Measurements from ENCODE around the gene CSTPP1. TPM values are rescaled to one million over a fixed set of nuclear protein-coding genes. Genes with fewer than 3 reads are reported as not detected.
A peak's percentile ranks its signal among the peaks of the same experiment; 100 is the strongest.
"Not testable (repeated sequence)": the region's sequence is repeated elsewhere in the genome, so short reads cannot be mapped to it uniquely, and the experiment has no call there.

The CSTPP1 gene
- total RNA-seq, 1 donor from 2014 or later: 22.0 TPM

- no peak for DNase-seq (ENCODE audit: low read depth)
Measured at GRCh38 chr11:47034091-47034490, 97.5 kb downstream of the CSTPP1 start.

GRCh38 chr11:47035108-47035507, 98.5 kb downstream of the CSTPP1 start:
- DNase-seq (ENCODE audit: low read depth): no peak

GRCh38 chr11:47044119-47044518, 107.6 kb downstream of the CSTPP1 start:
- DNase-seq (ENCODE audit: low read depth): no peak

DNA sequence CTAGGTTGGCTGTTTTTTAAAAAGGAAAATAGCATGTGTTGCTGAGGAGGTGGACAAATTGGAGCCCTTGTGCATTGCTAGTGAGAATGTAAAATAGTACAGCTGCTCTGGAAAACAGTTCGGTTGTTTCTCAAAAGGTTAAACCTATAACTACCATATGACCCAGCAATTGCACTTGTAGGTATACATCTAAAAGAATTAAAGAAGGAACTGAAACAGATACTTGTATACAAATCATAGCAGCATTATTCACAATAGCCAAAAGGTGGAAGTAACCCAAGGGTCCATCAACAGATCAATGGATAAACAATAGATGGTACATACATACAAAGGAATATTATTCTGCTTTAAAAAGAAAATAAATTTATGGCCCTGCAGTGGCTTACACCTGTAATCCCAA, 111.4 kb downstream of the CSTPP1 start:
- DNase-seq (ENCODE audit: low read depth): no peak

GRCh38 chr11:47050284-47050683, 113.7 kb downstream of the CSTPP1 start:
- no peak for DNase-seq (ENCODE audit: low read depth)

GRCh38 chr11:47051217-47051616, 114.7 kb downstream of the CSTPP1 start:
- DNase-seq (ENCODE audit: low read depth): no peak

GRCh38 chr11:47052165-47052564, 115.6 kb downstream of the CSTPP1 start:
- DNase-seq (ENCODE audit: low read depth): no peak

- no peak for DNase-seq (ENCODE audit: low read depth)
Measured at GRCh38 chr11:47052576-47052975, 116.0 kb downstream of the CSTPP1 start.

GRCh38 chr11:47055534-47055933, 119.0 kb downstream of the CSTPP1 start:
- no peak for DNase-seq (ENCODE audit: low read depth)

- DNase-seq (ENCODE audit: low read depth): peak; percentile 53
Measured at GRCh38 chr11:47056261-47056915, 119.8 kb downstream of the CSTPP1 start.

DNA sequence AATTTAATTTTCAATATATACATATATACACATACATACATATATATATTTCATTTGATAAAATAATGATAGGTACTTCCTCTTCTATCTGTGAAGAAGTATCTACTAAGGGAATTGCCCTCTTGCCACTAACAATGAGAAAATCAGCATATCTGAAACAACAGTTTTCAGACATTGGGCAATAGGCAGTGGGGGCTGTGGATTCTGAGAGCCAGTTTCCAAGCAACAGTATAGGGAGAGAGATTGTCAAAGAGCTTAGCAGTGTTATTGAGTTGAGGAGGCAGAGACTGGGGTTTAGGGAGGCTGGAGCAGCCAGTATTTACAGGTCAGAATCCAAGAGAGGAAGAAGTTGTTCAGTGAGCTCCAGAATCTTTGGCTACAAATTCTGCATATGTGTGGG, 120.8 kb downstream of the CSTPP1 start:
- no peak for DNase-seq (ENCODE audit: low read depth)

- DNase-seq (ENCODE audit: low read depth): no peak
Measured at GRCh38 chr11:47060807-47061206, 124.2 kb downstream of the CSTPP1 start.

DNA sequence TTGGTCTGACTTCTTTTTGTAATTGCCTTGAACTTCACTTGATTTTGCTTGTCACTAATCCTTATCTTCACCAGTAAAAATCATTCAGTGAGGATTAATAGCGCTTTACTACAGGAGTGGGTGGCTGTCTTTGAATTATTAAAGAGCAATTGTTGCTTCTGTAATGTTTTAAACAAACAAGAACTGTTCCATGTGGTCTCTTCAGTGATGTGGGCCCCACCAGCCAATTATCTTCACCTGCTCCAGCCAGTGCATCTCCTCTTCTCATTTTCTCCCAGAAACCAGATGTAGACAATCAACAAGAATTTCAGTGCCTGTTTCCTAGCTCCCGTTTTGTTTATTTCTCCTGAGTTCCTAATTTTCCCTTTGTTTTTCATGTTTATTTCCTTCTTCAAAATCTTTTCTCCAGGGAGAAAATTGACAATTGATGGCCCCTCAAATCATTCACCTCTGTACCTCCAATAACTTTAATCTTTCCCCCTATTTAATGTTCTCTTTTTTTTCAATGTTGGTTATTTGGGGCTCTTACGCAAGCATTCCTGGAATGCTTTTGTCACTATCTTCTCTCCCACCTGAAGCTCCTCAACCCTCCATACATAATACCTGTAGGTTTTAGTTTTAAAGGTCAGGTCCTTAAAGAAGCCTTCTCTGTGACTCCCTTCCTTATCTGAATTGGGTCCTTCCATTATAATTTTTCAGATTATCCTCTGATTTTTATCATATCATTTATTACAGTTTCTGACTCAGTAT, 125.0 kb downstream of the CSTPP1 start:
- no peak for DNase-seq (ENCODE audit: low read depth)

DNA sequence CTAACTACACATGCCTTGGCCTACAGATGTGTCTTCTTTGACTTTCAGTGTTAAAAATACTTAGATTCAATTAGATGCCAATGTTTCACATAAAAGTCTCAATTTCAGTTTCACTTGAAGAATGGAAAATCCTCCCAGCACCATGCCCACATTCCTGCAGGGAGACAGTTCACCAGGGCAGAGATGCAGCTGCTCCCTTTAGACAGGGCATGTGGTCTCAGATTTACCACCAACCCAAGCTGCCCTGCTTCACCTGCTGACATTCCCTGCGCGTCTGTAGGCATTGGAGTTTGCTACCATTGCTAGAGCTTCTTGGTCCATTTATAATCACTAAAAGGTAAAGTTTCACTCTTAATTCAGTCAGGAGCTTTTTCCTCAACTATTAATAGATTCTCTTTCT, 126.2 kb downstream of the CSTPP1 start:
- peak; percentile 88 for DNase-seq (ENCODE audit: low read depth)

DNA sequence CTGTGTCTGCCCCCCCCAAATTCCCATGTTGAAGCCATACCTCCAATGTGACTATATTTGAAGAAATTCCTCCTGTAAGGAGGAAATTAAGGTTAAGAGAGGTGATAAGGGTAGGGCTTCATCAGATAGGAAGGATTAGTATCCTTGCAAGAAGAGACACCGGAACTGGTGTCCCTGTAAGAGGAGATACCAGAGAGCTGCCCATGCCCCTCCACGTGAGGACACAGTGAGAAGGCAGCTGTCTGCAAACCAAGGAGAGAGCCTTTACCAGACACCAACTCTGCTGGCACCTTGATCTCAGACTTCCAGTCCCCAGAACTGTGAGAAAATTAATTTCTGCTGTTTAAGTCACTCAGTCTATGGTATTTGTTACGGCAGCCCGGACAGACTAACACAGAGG, 130.8 kb downstream of the CSTPP1 start:
- DNase-seq (ENCODE audit: low read depth): peak; percentile 54

DNA sequence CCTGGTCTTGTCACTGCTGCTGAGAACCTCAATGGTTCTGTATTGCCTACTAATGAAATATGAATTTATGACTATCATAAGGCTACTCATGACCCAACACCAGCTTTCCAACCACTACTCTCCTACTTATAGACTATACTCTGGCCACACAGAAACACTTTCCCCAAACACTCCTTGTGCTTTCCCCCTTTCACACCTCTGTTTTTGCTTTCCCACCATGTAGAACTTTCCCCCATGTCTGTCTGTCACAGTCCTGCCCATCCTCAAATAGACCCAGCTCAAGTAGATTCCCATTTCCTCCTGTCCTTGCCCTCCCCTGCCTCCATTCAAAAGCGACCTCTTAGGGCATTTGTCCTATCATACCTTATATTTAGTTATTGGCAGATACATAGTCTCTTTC, 134.2 kb downstream of the CSTPP1 start:
- no peak for DNase-seq (ENCODE audit: low read depth)

DNA sequence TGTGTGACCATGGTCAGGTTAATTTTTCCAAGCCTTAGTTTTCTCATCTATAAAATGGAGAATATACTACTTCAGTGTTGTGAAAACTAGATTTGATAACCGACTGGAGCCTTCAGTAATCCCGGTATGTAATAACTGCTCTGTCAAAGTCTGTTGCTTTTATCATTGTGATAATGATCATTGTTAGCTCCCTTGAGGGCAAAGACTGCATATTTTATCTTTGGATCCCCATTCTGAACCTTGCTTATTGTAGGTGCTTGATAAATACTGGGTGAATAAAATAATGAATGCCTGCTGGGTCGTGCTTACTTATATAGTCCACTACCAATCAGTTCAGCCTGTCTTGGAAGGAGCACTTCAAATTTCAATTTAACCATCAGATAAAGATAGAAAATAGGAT, 134.8 kb downstream of the CSTPP1 start:
- DNase-seq (ENCODE audit: low read depth): no peak

DNA sequence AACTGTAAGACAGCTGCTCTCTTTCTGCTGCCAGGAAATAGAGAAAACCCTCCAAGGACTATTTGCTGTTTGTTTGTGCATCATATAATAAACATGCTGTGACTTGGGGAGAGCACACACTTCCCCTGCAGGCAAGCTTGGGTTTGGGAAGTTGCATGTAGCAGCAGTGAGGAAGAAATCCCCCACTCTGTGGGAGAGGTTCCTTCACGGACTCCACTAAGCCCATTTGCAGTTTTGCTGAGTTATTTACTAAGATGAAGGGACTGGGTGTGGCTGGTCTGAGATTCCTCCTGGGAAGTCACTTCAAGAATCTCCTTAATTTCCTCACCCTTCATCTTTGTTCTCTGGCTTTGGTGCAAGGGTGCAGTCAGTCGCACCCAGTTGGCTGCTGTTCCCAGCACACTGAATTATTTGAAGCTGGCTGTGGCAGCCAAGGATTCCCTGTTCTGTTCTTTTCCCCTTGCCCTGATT, 135.3 kb downstream of the CSTPP1 start:
- peak; percentile 34 for DNase-seq (ENCODE audit: low read depth)

DNA sequence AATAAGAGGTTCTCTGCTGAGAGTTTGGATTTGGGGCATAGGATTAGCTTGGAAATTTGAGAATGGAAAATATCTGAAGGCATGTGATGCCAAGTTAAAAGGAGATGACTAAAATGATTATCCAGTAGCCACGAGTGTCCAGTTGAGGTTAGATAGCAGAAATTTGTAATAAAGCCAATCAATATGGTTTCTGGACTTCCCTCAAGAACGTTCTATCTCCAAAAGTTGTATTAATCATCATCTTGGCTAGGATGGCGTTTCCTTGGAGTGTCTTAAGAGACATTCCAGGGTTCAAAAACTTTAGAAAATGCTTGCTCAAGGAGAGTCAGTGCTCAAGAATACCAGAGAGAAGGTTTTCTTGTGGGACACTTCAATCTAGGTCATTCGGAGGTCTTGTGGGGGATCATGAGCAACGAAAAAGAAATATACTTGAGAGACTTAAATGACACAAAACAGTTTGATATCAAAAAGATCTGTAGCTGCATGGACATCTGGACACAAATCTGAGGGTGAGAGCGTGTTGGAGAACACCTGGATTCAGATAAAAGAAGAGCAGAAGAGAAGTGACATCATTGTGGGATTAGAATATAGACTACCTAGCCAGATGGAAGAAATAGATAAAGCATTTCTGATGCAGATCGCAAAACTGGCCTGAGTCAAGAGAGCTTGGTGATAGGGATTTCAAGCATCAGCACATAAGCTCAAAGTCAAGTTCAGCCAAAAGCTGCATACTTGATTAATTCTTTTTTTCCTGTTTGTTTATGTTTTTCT, 142.4 kb downstream of the CSTPP1 start:
- no peak for DNase-seq (ENCODE audit: low read depth)

GRCh38 chr11:47080775-47081174, 144.2 kb downstream of the CSTPP1 start:
- DNase-seq (ENCODE audit: low read depth): not testable (repeated sequence)

GRCh38 chr11:47083913-47084312, 147.4 kb downstream of the CSTPP1 start:
- peak; percentile 66 for DNase-seq (ENCODE audit: low read depth)

GRCh38 chr11:47087801-47088200, 151.2 kb downstream of the CSTPP1 start:
- DNase-seq (ENCODE audit: low read depth): no peak
